Astrocyte (in vitro differentiated cells and primary cell): Measurements from ENCODE around the gene C1S.

ENCODE experiments used
- CTCF ChIP-seq: IDR thresholded peaks from 2 replicates; pipeline ENCODE4 v1.5.1; 2011; ENCODE audit warnings: low read depth, mild to moderate bottlenecking, inconsistent platforms, low read length, moderate library complexity; ENCODE audit not compliant: insufficient read depth
- EZH2 ChIP-seq: IDR thresholded peaks from 2 replicates; pipeline ENCODE4 v1.6.1; 2012; ENCODE audit warnings: mild to moderate bottlenecking, low read length, inconsistent platforms; ENCODE audit not compliant: insufficient read depth

GRCh38 chr12:7120166-7120565 lies 59.6 kb downstream of the C1S start:
- TF ChIP-seq EZH2 (no peak), CTCF (no peak)
